ENCODE results near the gene VWF.

The VWF gene

GRCh38 chr12:5912437-5913334 is 211.8 kb downstream of the VWF start:
- no peak for DNase-seq (ENCODE audit: low spot score)

DNA sequence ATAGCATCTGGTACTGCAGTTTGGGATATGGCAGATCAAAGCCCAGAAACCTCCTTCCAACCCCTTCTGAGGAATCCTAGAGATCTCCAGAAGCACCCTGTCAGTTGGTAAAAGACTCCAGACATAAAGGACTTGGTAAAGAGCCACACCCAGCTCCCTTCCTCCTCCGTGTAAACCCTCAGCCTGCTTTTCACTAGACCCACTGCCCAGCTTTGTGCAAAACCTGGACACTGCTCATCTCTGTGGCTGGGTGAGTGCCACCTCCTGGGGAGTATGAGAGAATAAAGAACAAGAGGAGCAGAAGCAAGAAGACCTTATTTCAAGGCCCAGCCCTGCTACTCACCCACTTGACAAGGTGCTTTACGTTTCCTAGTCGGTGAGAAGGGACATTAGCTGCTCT is 212.5 kb downstream of the VWF start:
- DNase-seq (ENCODE audit: low spot score), result no peak

DNA sequence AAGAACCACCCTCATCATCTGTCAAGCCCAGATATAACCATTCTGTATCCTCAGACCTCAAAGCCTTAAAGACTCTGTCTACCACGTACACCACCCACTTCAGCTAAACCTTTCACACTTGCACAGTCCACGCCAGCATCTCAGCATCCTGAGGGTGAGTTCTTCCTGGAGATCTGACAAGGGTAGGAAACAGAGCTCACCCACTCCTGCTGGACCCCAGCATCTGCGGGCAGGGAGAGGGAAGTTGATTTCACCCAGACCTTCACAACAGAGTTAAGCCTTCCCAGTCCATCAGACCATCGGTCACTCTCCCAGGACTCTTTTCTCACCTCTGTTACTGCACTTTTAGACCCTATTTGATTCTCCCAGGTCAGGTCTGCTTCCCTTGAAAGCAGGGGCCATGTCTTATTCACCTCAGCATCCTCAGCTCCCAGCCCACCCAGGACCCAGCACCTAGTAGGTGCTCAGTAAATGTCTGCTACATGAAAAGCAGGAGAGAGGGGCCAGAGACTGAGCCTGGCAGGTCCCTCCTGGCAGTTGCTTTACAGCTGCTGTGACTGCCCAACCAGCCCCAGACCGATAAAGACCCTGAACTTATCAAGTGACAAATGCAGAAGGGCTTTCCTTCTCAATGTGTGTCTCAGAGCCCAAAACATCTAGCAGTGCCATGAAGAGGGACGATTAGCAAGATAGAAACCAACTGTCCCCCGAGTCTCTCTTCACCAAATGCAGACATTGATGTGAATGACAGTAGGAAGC is 213.5 kb downstream of the VWF start:
- no peak for DNase-seq (ENCODE audit: low spot score)

- DNase-seq (ENCODE audit: low spot score), result no peak
These were observed 214.9 kb downstream of the VWF start for GRCh38 chr12:5909560-5909959.

DNA sequence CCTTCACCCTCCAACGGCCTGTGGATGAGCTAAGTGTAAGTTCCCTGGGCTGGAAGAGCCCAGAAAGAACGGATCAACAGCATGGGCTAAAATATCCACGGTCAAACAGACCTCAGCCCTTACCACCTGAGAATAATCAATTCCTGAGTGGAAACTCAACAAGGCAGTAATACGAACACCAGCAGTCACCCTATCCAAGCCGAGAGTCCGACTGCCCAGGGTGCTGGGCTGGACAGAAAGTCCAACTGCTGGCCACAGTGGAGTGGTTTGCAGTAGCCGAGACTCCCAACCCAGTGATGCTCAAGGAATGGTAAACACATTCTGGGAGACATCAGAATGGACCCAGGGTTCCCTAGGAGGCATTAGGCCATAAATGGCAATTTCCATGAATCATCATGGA is 216.2 kb downstream of the VWF start:
- DNase-seq (ENCODE audit: low spot score), result no peak

DNA sequence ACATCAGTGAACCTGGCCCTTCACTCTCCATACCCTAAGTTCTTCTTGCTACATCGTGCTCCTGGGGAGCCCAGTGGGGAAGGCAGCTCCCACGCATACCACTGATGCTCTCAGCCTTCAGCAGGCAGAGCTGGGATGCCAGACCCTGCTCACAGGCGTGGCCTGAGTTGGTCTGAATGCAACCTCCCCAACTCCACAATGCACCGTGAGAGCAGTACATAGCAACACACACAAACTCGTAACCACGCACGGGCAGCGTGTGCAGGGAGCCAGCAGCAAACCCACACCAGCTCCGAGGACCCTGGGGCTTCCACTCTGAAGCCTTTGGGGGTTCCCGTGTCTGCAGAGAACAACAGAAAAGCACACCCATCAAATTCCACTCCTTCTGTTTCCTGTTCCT is 216.7 kb downstream of the VWF start:
- DNase-seq (ENCODE audit: low spot score), result no peak

- DNase-seq (ENCODE audit: low spot score), result no peak
These were observed 218.7 kb downstream of the VWF start for GRCh38 chr12:5905757-5906156.

DNA sequence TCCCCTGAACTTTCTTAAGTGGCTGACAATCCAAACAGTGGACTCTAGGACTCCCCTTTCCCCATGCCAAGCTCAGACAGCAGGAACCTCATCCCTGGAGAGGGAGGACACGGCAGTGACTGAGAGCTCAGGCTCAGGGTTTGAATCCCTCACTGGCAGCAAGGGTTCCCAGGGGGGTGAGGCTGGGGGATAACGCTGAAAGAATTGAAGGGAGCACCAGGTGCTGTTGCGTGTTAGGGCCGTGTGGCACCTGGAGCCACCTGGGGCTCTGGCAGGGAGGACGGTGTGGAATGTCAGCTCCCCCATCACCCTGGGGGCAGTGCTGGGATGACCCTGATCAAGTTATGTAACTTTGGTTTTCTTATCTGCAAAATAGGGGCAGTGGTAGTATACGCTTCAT is 219.5 kb downstream of the VWF start:
- no peak for DNase-seq (ENCODE audit: low spot score)

DNA sequence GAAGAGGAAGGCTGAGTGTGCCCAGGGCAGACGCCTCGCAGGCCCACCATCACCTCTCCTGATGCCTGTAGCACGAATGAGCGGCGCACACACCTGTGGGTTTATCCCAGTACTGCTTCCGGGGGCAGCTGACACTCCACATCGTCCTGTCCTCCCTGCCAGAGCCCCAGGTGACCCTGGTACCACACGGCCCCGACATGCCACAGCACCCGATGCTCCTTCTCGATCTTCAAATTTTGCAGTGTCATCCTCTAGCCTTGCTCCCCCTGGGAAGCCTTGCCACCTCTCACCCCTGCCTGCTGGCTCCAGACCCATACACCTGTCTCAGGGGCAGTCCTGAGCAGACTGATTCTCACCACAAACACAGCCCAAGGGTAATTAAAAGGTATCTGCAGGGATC is 220.0 kb downstream of the VWF start:
- no peak for DNase-seq (ENCODE audit: low spot score)

DNA sequence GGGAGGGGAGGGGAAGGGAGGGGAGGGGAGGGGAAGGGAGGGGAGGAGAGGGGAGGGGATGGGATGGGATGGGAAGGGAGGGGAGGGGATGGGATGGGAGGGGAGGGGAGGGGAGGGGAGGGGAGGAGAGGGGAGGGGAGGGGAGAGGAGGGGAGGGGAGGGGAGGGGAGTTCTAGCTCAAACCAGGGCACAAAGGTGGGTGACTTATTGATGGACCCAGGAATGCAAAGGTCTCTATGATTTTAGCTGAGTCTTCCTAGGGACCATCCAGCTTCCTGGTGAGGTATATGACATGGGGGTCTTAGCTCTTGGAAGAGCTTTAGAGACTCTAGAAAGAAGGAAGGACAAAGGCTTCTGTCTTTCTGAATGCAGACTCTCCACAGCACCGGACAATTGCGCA is 221.7 kb downstream of the VWF start:
- no peak for DNase-seq (ENCODE audit: low spot score)

DNA sequence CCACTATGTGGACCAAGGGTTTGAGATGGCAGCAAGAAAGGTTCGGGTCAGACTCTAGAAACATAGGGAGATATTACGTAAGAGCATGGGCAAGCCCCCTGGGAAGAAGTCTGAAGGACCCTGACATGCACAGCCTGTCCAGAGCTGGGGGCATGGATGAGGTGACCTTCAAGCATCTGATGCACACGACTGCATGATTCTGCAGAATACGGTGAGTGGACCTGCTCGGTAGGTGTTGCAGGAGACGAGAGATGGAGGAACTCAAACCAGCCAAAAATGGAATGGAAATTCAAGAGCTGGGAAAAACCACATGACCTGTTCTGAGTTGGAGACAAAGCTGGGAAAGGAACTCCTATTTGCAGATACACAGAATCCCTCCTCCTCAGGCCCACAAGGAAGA is 223.1 kb downstream of the VWF start:
- no peak for DNase-seq (ENCODE audit: low spot score)

GRCh38 chr12:5900533-5901205 is 223.8 kb downstream of the VWF start:
- DNase-seq (ENCODE audit: low spot score), result no peak

GRCh38 chr12:5900076-5900475 is 224.4 kb downstream of the VWF start:
- no peak for DNase-seq (ENCODE audit: low spot score)

DNA sequence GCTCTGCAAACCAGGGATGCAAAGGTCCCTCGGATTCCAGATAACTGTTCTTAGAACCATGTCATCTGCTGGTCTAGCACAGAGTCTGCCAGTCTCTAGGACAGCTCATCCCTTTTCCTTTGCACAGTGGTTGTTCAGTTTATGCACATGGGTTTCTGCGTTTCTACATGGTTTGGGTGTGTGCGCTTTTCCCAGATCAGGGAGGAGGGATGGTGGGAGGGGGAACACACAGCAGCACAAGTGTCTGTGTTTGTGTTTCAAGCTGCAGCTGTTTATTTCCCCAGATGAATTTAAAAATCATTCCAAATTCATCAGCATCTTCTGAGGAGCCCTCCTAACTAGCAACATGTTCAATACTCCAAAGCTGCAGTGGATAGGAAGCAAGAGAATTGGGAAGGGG is 224.8 kb downstream of the VWF start:
- no peak for DNase-seq (ENCODE audit: low spot score)

DNA sequence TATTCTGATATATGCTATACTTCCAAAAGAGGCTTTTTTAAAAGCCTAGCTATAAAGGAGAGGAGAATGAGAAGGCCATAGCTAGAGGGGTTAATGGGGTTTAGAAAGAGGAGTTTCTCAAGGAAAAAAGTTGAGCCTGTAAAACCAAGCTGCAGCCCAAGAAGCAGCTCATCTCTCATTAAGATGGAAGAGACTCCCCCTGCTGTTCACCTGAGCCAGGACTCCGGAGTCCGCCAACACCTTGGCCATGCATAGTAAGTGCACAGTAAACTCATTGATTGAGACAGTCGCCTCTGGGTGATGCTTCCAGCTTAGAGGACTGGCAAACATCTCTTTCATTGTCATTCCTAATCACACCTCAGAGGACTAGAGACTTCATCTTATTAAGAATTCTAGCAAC is 225.6 kb downstream of the VWF start:
- no peak for DNase-seq (ENCODE audit: low spot score)

Measured in left forelimb (tissue), 1 donor.